Tibial nerve (tissue), 4 donors: ENCODE results near the gene NKX2-4. TPM values are rescaled to one million over a fixed set of nuclear protein-coding genes. Genes with fewer than 3 reads are reported as not detected.
"Not testable (repeated sequence)": the region's sequence is repeated elsewhere in the genome, so short reads cannot be mapped to it uniquely, and the experiment has no call there.

Source experiments
- DNase-seq, 2 donors: peaks; one replicate each; pipeline ENCODE4 v3.0.0-alpha.2; 2019; ENCODE audit warnings: low spot score in 2 of 2
- H3K27ac ChIP-seq, 4 donors: fragments of 200-600 bp; sonication (generic) in 3 of 4; one replicate each; pipeline ENCODE4 v1.5.1; 2017 to 2019; ENCODE audit warnings: mild to moderate bottlenecking in 1 of 4
- H3K27me3 ChIP-seq, 2 donors: fragments of 200-600 bp; sonication (generic) in 1 of 2; one replicate each; pipeline versions ENCODE4 v1.5.1 to v1.6.0; 2017 to 2019
- H3K36me3 ChIP-seq, 3 donors: fragments of 200-600 bp; sonication (generic); one replicate each; pipeline ENCODE4 v1.5.1; 2018 to 2019
- H3K4me1 ChIP-seq, 4 donors: fragments of 200-600 bp; sonication (generic) in 3 of 4; one replicate each; pipeline ENCODE4 v1.5.1; 2017 to 2019
- H3K4me3 ChIP-seq, 4 donors: fragments of 200-600 bp; sonication (generic) in 3 of 4; one replicate each; pipeline ENCODE4 v1.5.1; 2017 to 2019; ENCODE audit warnings: mild to moderate bottlenecking in 1 of 4, moderate library complexity in 1 of 4
- H3K9me3 ChIP-seq, 4 donors: fragments of 200-600 bp; sonication (generic) in 3 of 4; one replicate each; pipeline ENCODE4 v1.5.1; 2017 to 2019
- EP300 ChIP-seq, 2 donors: sonication (generic); formaldehyde crosslinking; IDR thresholded peaks; one replicate each; pipeline ENCODE4 v1.6.1; 2017; ENCODE audit warnings: antibody characterized with exemption in 2 of 2, mild to moderate bottlenecking in 1 of 2
- POLR2A ChIP-seq, 2 donors: fragments of 450-650 bp; IDR thresholded peaks; one replicate each; pipeline ENCODE4 v1.6.1; 2017; ENCODE audit warnings: antibody characterized with exemption in 2 of 2, mild to moderate bottlenecking in 2 of 2, moderate library complexity in 2 of 2
- WGBS, 2 donors: methylation state at CpG; one replicate each; pipeline ENCODE4 v1.1.5; 2018; 5-methylcytosine and 5-hydroxymethylcytosine counted together
- total RNA-seq, 4 donors: library from RNA; depleted of rRNA; stranded (reverse); fragments of >200 nt; gene quantifications; one replicate each; pipeline ENCODE4 v1.1.0, GENCODE V29; 2016
- TF ChIP-seq, protein P1 (sequence below), 5 experiments: fragments of 200-600 bp in 3 of 5; fragments of 450-650 bp in 2 of 5; sonication (generic) in 3 of 5; IDR thresholded peaks; one replicate each; pipeline ENCODE4 v1.5.1; 2016 to 2019; ENCODE audit warnings: antibody characterized with exemption in 5 of 5, mild to moderate bottlenecking in 3 of 5, moderate library complexity in 2 of 5

Gene NKX2-4
- total RNA-seq, 4 donors from 2014 or later: not detected

DNA sequence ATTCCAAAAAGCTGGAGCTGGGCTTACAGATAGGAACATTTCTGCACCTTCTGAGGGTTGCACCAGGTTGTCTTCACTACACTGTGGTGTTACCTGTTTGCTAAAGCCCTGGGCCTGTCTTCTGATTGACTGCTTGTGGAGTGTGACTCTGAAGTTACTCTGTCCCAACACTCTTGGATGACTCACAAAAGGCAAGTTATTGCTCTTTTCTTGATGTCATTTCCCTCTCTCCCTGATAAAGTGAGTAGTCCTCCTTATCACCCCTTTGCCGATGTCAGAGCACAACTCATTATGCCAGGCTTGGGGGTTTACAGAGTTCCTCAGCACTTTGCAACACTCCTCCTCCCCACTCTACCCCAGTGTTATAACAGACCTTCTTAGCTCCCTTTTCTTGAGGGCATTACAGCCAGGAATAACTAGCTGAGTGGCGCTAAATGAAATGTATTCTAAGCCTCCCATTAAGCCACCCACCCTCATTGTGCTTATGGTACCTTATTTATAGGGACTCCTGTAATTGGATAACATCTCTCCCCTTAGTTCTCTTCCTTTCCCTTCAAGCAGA lies 36.1 kb upstream of the NKX2-4 start:
- no peaks in the 10 kb centered on the region for H3K9me3 ChIP-seq
- H3K27ac ChIP-seq: no peak overlapping the region
- H3K4me3 ChIP-seq: no peak overlapping the region
- H3K27me3 ChIP-seq: no peaks in the 10 kb centered on the region
- no peak for DNase-seq
- whole genome bisulfite sequencing, 2 donors: 84 to 95% methylated on average over 2 of the region's 2 CpGs
- H3K4me1 ChIP-seq: no peaks in the 10 kb centered on the region
- no peaks in the 10 kb centered on the region for H3K36me3 ChIP-seq
- no peak for TF ChIP-seq POLR2A (IDR thresholded peaks at IDR 0.05)
- TF ChIP-seq, protein P1, sequence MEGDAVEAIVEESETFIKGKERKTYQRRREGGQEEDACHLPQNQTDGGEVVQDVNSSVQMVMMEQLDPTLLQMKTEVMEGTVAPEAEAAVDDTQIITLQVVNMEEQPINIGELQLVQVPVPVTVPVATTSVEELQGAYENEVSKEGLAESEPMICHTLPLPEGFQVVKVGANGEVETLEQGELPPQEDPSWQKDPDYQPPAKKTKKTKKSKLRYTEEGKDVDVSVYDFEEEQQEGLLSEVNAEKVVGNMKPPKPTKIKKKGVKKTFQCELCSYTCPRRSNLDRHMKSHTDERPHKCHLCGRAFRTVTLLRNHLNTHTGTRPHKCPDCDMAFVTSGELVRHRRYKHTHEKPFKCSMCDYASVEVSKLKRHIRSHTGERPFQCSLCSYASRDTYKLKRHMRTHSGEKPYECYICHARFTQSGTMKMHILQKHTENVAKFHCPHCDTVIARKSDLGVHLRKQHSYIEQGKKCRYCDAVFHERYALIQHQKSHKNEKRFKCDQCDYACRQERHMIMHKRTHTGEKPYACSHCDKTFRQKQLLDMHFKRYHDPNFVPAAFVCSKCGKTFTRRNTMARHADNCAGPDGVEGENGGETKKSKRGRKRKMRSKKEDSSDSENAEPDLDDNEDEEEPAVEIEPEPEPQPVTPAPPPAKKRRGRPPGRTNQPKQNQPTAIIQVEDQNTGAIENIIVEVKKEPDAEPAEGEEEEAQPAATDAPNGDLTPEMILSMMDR (IDR thresholded peaks at IDR 0.05): no peak
- no peak for TF ChIP-seq EP300 (IDR thresholded peaks at IDR 0.05)

DNA sequence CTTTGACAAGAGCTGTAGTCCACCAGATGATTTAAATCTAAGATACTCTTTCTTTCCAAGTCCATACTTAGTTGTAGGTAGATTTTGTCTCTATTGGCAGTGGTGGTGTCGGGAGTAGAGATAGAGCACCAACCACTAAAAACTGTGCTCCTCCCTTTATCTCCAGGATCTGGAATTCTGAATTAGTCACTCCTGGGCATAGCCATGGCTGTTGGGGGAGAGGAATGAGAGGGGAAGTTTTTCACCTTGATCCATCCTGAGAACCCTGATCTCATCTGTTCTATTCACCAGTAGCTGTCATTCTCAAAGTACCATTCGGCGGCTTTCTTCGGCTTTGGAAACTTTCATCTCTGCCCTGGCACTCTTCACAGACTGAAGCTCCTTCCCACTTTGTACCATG lies 35.6 kb upstream of the NKX2-4 start:
- Histone ChIP-seq H3K4me3 (no peak overlapping the region), H3K9me3 (no peaks in the 10 kb centered on the region), H3K36me3 (no peaks in the 10 kb centered on the region), H3K27ac (no peak overlapping the region), H3K27me3 (no peaks in the 10 kb centered on the region), H3K4me1 (no peaks in the 10 kb centered on the region)
- TF ChIP-seq, protein P1 (IDR thresholded peaks at IDR 0.05): no peak
- no peak for TF ChIP-seq POLR2A (IDR thresholded peaks at IDR 0.05)
- no peak for TF ChIP-seq EP300 (IDR thresholded peaks at IDR 0.05)
- 93 to 95% methylated on average over 4 of the region's 4 CpGs for WGBS, 2 donors
- no peak for DNase-seq

- Histone ChIP-seq H3K27me3 (no peaks in the 10 kb centered on the region), H3K4me1 (no peaks in the 10 kb centered on the region), H3K36me3 (no peaks in the 10 kb centered on the region), H3K27ac (no peak overlapping the region), H3K9me3 (peaks cover 0 to 15% (median 3%) of the 10 kb centered on the region in 4 donors), H3K4me3 (no peak overlapping the region)
- no peak for DNase-seq
- 63 to 68% methylated on average over 3 of the region's 3 CpGs for WGBS, 2 donors
- TF ChIP-seq, protein P1 (IDR thresholded peaks at IDR 0.05): no peak
- TF ChIP-seq EP300 (IDR thresholded peaks at IDR 0.05) (no peak), POLR2A (IDR thresholded peaks at IDR 0.05) (no peak)
Measured at GRCh38 chr20:21430020-21430419, 32.7 kb upstream of the NKX2-4 start.

GRCh38 chr20:21424846-21425245 lies 27.5 kb upstream of the NKX2-4 start:
- H3K9me3 ChIP-seq: peaks cover 0 to 62% (median 7%) of the 10 kb centered on the region in 4 donors
- DNase-seq: no peak
- no peak overlapping the region for H3K4me3 ChIP-seq
- 72% methylated on average over 4 of the region's 4 CpGs for WGBS, 2 donors
- no peaks in the 10 kb centered on the region for H3K4me1 ChIP-seq
- no peak overlapping the region for H3K27ac ChIP-seq
- no peaks in the 10 kb centered on the region for H3K27me3 ChIP-seq
- TF ChIP-seq POLR2A (IDR thresholded peaks at IDR 0.05): no peak
- H3K36me3 ChIP-seq: peaks cover 0 to 5% (median 0%) of the 10 kb centered on the region in 3 donors

DNA sequence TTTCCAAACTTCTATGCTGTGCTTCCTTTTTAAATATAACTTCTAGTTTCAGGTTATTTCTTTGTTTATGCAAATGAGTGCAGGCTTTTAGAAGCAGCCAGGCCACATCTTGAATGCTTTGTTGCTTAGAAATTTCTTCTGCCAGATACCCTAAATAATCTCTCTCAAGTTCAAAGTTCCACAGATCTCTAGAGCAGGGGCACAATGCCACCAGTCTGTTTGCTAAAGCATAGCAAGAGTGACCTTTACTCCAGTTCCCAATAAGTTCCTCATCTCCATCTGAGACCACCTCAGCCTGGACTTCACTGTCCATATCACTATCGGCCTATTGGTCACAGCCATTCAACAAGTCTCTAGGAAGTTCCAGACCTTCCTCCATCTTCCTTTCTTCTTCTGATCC lies 26.4 kb upstream of the NKX2-4 start:
- DNase-seq, H3K4me1 ChIP-seq, H3K4me3 ChIP-seq, H3K27me3 ChIP-seq, H3K36me3 ChIP-seq, H3K27ac ChIP-seq: not testable (repeated sequence)
- WGBS, 2 donors: 92 to 97% methylated on average over 1 of the region's 1 CpG
- peaks cover 0 to 72% (median 7%) of the 10 kb centered on the region in 4 donors for H3K9me3 ChIP-seq

GRCh38 chr20:21421601-21422236 lies 24.4 kb upstream of the NKX2-4 start:
- WGBS, 2 donors: 86 to 93% methylated on average over 4 of the region's 4 CpGs
- Histone ChIP-seq H3K27ac (no peak overlapping the region), H3K27me3 (no peaks in the 10 kb centered on the region), H3K4me3 (no peak overlapping the region), H3K4me1 (no peaks in the 10 kb centered on the region), H3K36me3 (peaks cover 0 to 5% (median 0%) of the 10 kb centered on the region in 3 donors), H3K9me3 (peaks cover 0 to 72% (median 7%) of the 10 kb centered on the region in 4 donors)
- TF ChIP-seq, protein P1 (IDR thresholded peaks at IDR 0.05): no peak
- TF ChIP-seq EP300 (IDR thresholded peaks at IDR 0.05): no peak
- TF ChIP-seq POLR2A (IDR thresholded peaks at IDR 0.05): no peak
- DNase-seq: no peak

- not testable (repeated sequence) for DNase-seq, H3K4me1 ChIP-seq, H3K27me3 ChIP-seq, H3K36me3 ChIP-seq, H3K27ac ChIP-seq, H3K4me3 ChIP-seq
- 75 to 80% methylated on average over 2 of the region's 2 CpGs for WGBS, 2 donors
- H3K9me3 ChIP-seq: peaks cover 0 to 48% (median 2%) of the 10 kb centered on the region in 4 donors
Measured at GRCh38 chr20:21419147-21419546, 21.8 kb upstream of the NKX2-4 start.

- peaks cover 0 to 15% (median 0%) of the 10 kb centered on the region in 4 donors for H3K9me3 ChIP-seq
- not testable (repeated sequence) for DNase-seq, H3K4me1 ChIP-seq, H3K27me3 ChIP-seq, H3K4me3 ChIP-seq, H3K27ac ChIP-seq, H3K36me3 ChIP-seq
- 49 to 52% methylated on average over 3 of the region's 3 CpGs for WGBS, 2 donors
Measured at GRCh38 chr20:21413996-21414395, 16.7 kb upstream of the NKX2-4 start.
